Eye (tissue), 1 donor: Measurements from ENCODE around the gene ELP5.

Experiments used
- DNase-seq: peaks from one replicate; pipeline ENCODE4 v3.0.0-alpha.2; 2015

Gene ELP5

DNA sequence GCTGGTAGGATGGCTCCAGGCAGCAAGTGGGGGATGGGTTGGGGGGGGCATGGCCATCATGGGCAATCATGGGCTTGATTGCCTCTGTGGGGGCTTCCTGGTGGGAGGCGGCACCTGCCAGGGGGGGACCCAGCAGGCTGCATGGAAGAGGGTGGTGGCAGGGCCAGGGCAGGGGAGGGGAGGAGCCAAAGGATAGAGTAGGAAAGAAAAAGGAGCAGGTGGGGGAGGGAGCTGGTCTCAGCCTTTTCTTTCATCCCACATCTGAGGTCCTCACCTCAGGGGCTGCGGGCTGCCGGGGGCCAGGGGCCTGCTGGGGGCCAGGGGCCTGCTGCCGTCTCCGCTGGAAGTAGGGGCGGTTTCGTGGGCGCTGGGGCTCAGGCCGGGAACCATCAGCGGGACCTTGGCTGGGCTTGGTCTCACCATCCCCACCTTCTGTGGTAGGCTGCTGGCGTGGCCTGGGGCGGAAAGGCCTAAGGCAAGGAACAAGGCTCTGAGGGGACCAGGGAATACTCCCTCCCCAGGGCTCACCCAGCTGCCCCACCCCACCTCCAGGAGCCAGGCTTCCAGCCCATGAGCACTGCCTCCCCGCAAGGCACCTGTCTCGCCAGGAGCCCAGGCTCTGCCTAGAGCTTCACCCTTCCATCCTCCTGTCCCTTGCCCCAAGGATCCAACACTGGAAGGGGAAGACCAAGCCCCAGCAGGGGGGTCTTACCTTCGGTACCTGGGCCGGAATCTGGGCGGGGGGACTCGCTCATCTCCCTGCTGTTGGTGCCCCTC, 37.4 kb downstream of the ELP5 start:
- no peak for DNase-seq

DNA sequence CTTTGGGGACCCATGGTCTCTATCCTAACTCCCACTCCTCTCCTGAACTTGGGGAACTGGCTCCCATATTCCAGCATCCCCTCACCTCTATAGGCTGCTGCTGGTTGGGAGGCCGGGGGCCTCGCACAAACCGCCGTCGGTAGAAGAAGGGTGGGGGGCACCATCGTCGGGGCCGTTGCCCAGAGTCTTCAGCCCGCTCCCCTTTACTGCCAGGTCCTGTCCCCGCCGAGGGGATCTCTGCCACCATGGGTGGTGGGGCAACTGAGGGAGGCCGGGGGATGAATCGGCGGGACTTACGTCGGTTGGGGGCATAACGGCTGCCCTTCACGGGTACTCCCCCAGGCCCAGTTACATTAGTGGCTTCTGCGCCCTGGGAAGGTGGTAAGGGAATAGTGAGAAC, 38.2 kb downstream of the ELP5 start:
- no peak for DNase-seq

GRCh38 chr17:7290685-7291084, 38.7 kb downstream of the ELP5 start:
- no peak for DNase-seq

GRCh38 chr17:7292194-7292593, 40.2 kb downstream of the ELP5 start:
- DNase-seq: no peak

GRCh38 chr17:7292729-7293128, 40.7 kb downstream of the ELP5 start:
- no peak for DNase-seq

DNA sequence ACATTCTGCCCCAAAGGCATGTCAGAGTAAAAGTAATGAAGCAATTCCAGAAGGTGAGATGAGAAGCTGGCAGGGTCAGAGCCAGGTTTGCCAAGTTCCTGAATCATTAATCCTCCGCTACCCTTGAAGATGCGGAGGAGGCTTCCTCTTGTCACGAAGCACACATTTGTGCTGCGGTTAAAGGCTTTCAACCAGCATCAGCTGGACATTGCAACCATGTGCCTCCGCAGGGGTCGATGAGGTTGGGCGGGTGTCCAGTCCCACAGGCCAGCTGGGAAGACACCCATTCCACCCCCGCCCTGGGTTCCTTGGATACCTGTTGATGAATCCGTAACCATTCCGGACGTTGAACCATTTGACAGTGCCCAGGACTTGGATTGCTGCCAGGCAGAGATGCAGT, 41.1 kb downstream of the ELP5 start:
- no peak for DNase-seq

- DNase-seq: peak; percentile 21
Measured at GRCh38 chr17:7293816-7294613, 42.0 kb downstream of the ELP5 start.

DNA sequence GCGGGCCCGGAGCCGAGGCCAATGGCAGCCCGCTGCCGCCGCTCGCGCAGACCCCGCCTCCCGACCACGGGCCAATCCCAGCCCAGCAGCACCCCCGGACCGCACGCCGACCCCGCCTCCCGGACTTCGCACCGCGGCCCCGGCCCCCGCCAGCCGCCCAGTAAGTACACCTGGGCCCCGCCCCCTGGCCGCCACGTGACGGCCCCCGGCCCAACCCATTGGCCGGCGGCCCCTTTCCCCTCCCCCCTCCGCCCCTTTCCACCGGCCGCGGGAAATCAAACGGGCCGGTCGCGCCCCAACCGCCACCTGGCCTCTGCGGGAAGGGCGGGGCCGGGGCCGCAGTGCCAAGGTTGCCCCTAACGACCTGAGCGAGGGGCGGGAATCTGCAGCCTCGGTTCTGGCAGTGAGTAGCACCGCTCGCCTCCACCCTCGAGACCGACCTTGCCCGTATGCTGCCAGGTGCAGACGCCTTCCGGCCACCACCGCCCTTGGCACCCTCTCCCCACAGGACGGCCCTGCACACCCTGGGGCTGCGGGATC, 42.7 kb downstream of the ELP5 start, which contains the start of gene YBX2:
YBX2 (minus strand) TSS at position 26 of the 540 bp plus-strand sequence. CDS start 139 bp downstream, outside the sequence.
- DNase-seq: peak; percentile 75

DNA sequence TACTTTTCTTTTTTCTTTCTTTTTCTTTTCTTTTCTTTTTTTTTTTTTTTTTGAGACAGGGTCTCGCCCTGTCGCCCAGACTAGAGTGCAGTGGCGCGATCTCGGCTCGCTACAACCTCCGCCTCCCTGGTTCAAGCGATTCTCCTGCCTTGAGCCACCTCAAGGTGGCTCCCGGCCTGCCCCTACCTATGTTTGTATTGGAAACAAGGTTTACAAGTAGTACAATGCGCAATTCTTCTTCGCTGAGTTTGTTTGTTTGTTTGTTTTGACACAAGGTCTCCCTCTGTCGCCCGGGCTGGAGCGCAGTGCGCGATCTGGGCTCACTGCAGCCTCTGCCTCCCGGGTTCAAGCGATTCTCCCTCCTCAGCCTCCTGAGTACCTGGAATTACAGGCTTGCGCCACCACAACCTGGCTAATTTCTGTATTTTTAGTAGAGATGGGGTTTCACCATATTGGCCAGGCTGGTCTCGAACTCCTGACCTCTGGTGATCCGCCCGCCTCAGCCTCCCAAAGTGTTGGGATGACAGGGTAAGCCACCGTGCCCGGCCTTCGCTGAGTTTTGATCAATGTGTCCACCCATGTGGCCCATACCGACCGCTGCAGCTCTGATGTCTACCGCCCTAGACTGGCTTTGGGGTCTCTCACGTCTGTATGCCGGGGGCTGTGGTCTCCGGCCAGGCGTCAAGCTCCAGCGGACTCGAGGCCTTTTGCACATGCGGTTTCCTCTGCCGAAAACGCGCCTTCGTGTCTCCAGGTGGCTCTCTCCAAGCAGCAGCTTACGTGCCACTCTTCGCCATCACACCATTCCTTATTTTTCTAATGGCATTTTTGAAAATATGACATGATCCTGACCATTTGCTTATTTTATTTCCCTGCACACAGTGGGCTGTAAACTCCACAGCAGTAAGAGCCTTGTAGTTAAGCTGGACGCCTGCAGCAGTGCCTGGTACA, 43.5 kb downstream of the ELP5 start:
- DNase-seq: peak; percentile 27

- DNase-seq: peak; percentile 92
Measured at GRCh38 chr17:7296189-7296861, 44.3 kb downstream of the ELP5 start.

DNA sequence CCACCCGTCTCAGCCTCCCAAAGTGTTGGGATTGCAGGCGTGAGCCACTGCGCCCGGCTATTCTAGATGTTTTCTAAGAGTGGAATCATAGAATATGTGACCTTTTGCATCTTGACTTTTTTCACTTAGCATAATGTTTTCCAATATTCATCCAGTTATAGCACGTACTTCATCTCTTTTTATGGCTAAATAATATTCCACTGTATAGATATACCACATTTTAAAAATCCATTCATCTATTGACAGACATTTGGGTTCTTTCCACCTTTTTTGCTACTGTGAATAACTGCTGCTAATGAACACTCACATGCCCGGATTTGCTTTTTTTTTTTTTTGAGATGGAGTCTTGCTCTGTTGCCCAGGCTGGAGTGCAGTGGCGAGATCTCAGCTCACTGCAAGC, 52.2 kb downstream of the ELP5 start:
- DNase-seq: no peak

- peak; percentile 100 for DNase-seq
Measured at GRCh38 chr17:7306911-7307685, 55.1 kb downstream of the ELP5 start, which contains the start of gene EIF5A. TSS of gene EIF5A (plus strand) at chr17:7307628. CDS start at chr17:7309636, 2,008 bp downstream.

DNA sequence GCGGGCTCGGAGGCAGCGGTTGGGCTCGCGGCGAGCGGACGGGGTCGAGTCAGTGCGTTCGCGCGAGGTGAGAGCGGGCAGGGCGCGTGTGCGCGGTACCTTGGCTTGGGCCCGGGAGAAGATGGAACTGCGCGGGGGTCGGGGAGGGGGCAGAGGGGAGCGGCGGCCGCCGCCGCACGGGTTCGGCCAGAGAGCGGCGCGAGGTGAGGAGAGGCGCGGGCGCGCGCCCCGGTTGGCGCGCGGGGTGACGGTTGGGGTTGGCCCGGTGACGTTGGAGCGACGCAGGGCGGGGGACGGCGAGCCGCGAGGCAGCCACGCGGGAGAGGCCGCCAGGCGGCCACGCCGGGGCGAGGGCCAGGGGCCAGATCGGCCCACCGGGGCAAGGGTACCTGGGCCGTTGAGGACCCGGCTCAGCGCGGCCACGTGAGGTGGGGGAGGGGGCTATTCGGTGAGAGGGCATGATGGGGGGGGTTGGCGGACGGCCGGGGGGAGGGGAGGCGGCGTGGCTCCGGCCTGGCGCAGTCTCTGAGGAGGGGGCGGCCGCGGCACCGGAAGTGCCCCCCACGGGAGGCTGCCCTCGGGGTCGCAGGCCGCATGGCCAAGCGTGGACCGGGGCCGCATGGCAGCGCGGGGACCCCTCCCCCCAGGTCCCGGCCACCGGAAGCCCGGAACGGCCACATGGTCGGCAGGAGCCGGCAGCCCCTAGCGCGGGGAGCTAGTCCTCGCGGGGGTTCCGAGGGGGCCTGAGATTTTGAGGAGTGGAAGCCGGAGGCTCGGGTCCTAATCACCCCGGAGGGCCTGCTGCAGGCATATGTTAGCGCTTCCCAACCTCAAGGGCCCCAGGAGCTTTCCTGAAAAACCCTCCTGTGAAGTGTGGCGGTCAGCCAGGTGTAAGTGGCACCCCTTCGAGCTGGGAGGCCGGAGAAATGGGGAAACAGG, 55.9 kb downstream of the ELP5 start:
- DNase-seq: no peak

DNA sequence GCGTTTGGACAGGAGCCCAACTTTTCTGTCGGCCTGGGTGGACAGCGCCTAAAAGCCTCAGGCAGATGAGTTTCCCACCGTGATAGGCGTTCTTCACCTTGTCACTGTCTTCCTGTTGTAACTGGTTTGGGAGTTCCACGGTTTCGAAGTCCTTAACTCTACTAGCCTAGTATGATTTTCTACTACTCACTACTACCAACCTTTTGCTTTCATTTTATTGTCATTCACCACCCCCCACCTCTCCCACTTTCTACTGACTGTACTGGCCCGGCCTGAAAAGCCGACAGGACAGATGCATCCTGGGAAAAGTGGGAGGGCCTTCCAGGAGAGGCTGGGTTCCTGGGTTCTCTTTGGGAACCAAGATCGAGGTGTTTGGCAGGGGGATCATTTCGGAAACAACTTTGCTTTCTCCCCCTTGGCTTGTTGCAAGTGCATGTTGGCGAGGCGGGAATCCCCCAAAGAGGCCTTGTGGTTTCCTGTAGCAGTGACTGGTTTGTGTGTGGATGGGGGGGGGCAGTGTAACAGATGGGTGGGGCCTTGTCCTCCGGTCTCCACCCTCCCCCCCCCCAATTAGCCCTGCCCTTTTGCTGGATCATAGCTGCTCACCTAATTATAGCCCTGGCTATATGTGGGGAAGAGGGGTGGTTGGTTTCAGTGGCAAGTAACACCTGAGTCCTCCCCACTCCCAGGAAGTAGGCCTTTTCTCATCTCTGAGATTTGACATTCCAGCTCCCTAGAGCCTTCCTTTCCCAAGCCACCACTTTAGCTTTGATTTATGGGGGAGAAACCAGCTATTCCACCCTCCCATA, 56.8 kb downstream of the ELP5 start:
- DNase-seq: peak; percentile 86
